Adipocyte (in vitro differentiated cells): Measurements from ENCODE around the gene DRP2.

Experiments used
- DNase-seq: peaks from one replicate; pipeline ENCODE4 v3.0.0-alpha.2; 2015; ENCODE audit warnings: low read depth
- H3K27me3 ChIP-seq: replicated peaks from 2 replicates; pipeline ENCODE4 v1.7.0; 2013; ENCODE audit warnings: mild to moderate bottlenecking, low read length, moderate library complexity; ENCODE audit not compliant: control insufficient read depth, insufficient read depth
- H3K36me3 ChIP-seq: 2 replicates; pipeline ENCODE4 v1.7.0; 2013; ENCODE audit warnings: low read length, mild to moderate bottlenecking, moderate library complexity; ENCODE audit not compliant: control insufficient read depth, insufficient read depth, severe bottlenecking
- H3K4me1 ChIP-seq: 2 replicates; pipeline ENCODE4 v1.7.0; 2013; ENCODE audit warnings: mild to moderate bottlenecking, low read length, moderate library complexity; ENCODE audit not compliant: control insufficient read depth, insufficient read depth
- H3K4me3 ChIP-seq: 2 replicates; pipeline ENCODE4 v1.7.0; 2013; ENCODE audit warnings: mild to moderate bottlenecking, low read length, moderate library complexity
- H3K9ac ChIP-seq: 2 replicates; pipeline ENCODE4 v1.7.0; 2013; ENCODE audit warnings: mild to moderate bottlenecking, low read length, moderate library complexity
- H3K9me3 ChIP-seq: 2 replicates; pipeline ENCODE4 v1.7.0; 2013; ENCODE audit warnings: mild to moderate bottlenecking, low read length, moderate library complexity; ENCODE audit not compliant: control insufficient read depth

DRP2 gene

GRCh38 chrX:101208152-101208905 lies 11.3 kb upstream of the DRP2 start:
- Histone ChIP-seq H3K4me1 (no peaks in the 10 kb centered on the region), H3K9ac (no peak overlapping the region), H3K9me3 (no peaks in the 10 kb centered on the region), H3K36me3 (no peaks in the 10 kb centered on the region), H3K27me3 (peaks cover 10% of the 10 kb centered on the region), H3K4me3 (no peak overlapping the region)
- DNase-seq: no peak

GRCh38 chrX:101210630-101211029 lies 9.0 kb upstream of the DRP2 start:
- H3K27me3 ChIP-seq: peaks cover 8% of the 10 kb centered on the region
- no peak overlapping the region for H3K9ac ChIP-seq
- H3K4me3 ChIP-seq: no peak overlapping the region
- H3K36me3 ChIP-seq: no peaks in the 10 kb centered on the region
- no peaks in the 10 kb centered on the region for H3K9me3 ChIP-seq
- no peak for DNase-seq
- H3K4me1 ChIP-seq: no peaks in the 10 kb centered on the region

GRCh38 chrX:101217689-101218088 lies 1.9 kb upstream of the DRP2 start:
- Histone ChIP-seq H3K36me3 (no peaks in the 10 kb centered on the region), H3K9me3 (no peaks in the 10 kb centered on the region), H3K27me3 (peaks cover 13% of the 10 kb centered on the region), H3K9ac (no peak overlapping the region), H3K4me3 (no peak overlapping the region), H3K4me1 (no peaks in the 10 kb centered on the region)
- no peak for DNase-seq

- Histone ChIP-seq H3K27me3 (peaks cover 7% of the 10 kb centered on the region), H3K4me3 (no peak overlapping the region), H3K9ac (no peak overlapping the region), H3K4me1 (no peaks in the 10 kb centered on the region), H3K36me3 (no peaks in the 10 kb centered on the region), H3K9me3 (no peaks in the 10 kb centered on the region)
- peak; percentile 59 for DNase-seq
These were observed 319 bp downstream of the DRP2 start for GRCh38 chrX:101219864-101220346.

GRCh38 chrX:101220662-101221260 lies 1.2 kb downstream of the DRP2 start:
- no peaks in the 10 kb centered on the region for H3K9me3 ChIP-seq
- peaks cover 7% of the 10 kb centered on the region for H3K27me3 ChIP-seq
- H3K36me3 ChIP-seq: no peaks in the 10 kb centered on the region
- no peak for DNase-seq
- H3K4me1 ChIP-seq: no peaks in the 10 kb centered on the region
- no peak overlapping the region for H3K4me3 ChIP-seq
- H3K9ac ChIP-seq: no peak overlapping the region

- Histone ChIP-seq H3K9me3 (peaks cover 9% of the 10 kb centered on the region), H3K27me3 (peaks cover 5% of the 10 kb centered on the region), H3K4me3 (no peak overlapping the region), H3K4me1 (no peaks in the 10 kb centered on the region), H3K36me3 (no peaks in the 10 kb centered on the region), H3K9ac (no peak overlapping the region)
- no peak for DNase-seq
These were observed 3.6 kb downstream of the DRP2 start for GRCh38 chrX:101223226-101223625.

- no peak overlapping the region for H3K9ac ChIP-seq
- peaks cover 9% of the 10 kb centered on the region for H3K9me3 ChIP-seq
- peaks cover 5% of the 10 kb centered on the region for H3K27me3 ChIP-seq
- H3K4me1 ChIP-seq: peaks cover 3% of the 10 kb centered on the region
- DNase-seq: peak; percentile 56
- H3K4me3 ChIP-seq: no peak overlapping the region
- no peaks in the 10 kb centered on the region for H3K36me3 ChIP-seq
These were observed 9.6 kb downstream of the DRP2 start for GRCh38 chrX:101229170-101229569.

- peaks cover 3% of the 10 kb centered on the region for H3K4me1 ChIP-seq
- H3K9ac ChIP-seq: no peak overlapping the region
- no peaks in the 10 kb centered on the region for H3K36me3 ChIP-seq
- H3K4me3 ChIP-seq: no peak overlapping the region
- H3K9me3 ChIP-seq: peaks cover 9% of the 10 kb centered on the region
- no peak for DNase-seq
- peaks cover 15% of the 10 kb centered on the region for H3K27me3 ChIP-seq
These were observed 11.1 kb downstream of the DRP2 start for GRCh38 chrX:101230636-101231035.

- H3K36me3 ChIP-seq: no peaks in the 10 kb centered on the region
- H3K9me3 ChIP-seq: peaks cover 9% of the 10 kb centered on the region
- H3K9ac ChIP-seq: no peak overlapping the region
- no peak for DNase-seq
- H3K27me3 ChIP-seq: peaks cover 17% of the 10 kb centered on the region
- peaks cover 3% of the 10 kb centered on the region for H3K4me1 ChIP-seq
- H3K4me3 ChIP-seq: no peak overlapping the region
These were observed 11.5 kb downstream of the DRP2 start for GRCh38 chrX:101231080-101231479.

GRCh38 chrX:101232316-101232715 lies 12.7 kb downstream of the DRP2 start:
- no peaks in the 10 kb centered on the region for H3K36me3 ChIP-seq
- H3K9me3 ChIP-seq: peaks cover 7% of the 10 kb centered on the region
- no peak overlapping the region for H3K9ac ChIP-seq
- no peak overlapping the region for H3K4me3 ChIP-seq
- peaks cover 3% of the 10 kb centered on the region for H3K4me1 ChIP-seq
- DNase-seq: no peak
- H3K27me3 ChIP-seq: peaks cover 18% of the 10 kb centered on the region

GRCh38 chrX:101237041-101237440 lies 17.5 kb downstream of the DRP2 start:
- Histone ChIP-seq H3K36me3 (no peaks in the 10 kb centered on the region), H3K4me3 (no peak overlapping the region), H3K4me1 (peaks cover 6% of the 10 kb centered on the region)

More at GRCh38 chrX:101237041-101237440, 17.5 kb downstream of the DRP2 start:
- Histone ChIP-seq H3K9ac (no peak overlapping the region), H3K9me3 (no peaks in the 10 kb centered on the region), H3K27me3 (peaks cover 21% of the 10 kb centered on the region)
- no peak for DNase-seq
